GM19463 (cell line): Measurements from ENCODE around the gene PLEKHN1.
"Not testable (repeated sequence)": the region's sequence is repeated elsewhere in the genome, so short reads cannot be mapped to it uniquely, and the experiment has no call there.

ENCODE experiments used
- ATAC-seq: cut with Tn5 transposase; IDR thresholded peaks from one replicate; pipeline ENCODE4 v1.9.1; 2021; ENCODE audit warnings: mild to moderate bottlenecking, moderate library complexity; ENCODE audit not compliant: unreplicated experiment

PLEKHN1 gene

DNA sequence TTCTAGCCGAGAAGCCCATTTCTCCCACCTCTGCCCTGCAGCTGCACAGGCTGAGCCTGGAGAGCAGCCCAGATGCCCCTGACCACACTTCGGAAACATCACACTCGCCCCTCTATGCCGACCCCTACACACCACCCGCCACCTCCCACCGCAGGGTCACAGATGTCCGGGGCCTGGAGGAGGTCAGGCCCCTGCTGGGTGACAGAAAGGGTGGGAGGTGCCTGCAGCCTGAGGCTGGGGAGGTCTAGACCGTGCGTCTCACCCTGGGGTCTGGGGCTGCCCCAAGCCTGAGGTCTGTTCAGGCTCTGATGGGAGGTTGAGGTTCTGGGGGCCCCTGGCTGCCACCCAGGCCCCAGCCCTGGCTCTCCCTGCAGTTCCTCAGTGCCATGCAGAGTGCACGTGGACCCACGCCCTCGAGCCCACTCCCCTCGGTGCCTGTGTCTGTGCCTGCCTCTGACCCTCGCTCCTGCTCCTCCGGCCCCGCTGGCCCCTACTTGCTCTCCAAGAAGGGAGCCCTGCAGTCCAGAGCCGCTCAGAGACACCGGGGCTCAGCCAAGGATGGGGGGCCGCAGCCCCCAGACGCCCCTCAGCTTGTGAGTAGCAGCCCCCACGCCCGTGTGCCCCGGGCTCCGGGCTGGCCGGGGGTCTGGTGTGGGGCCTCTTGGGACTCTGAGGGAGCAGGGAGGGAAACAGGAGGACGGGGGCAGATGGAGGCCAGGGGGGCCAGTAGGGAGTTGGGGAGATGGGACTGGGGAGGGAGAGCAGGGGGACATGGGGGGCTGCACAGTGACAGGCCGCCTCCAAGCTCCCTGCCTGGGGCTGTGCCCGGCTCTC lies 7.4 kb downstream of the PLEKHN1 start:
- ATAC-seq = no peak

DNA sequence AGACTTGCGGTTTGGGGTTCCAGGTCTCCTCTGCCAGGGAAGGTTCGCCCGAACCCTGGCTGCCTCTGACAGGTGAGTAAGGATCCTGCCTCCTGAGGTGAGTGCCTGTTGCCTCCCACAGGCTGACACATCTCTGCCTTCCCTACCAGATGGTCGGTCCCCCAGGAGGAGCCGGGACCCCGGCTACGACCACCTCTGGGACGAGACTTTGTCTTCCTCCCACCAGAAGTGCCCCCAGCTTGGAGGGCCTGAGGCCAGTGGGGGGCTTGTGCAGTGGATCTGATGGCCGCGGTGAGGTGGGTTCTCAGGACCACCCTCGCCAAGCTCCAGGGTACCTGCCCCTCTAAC lies 8.0 kb downstream of the PLEKHN1 start:
- no peak for ATAC-seq

DNA sequence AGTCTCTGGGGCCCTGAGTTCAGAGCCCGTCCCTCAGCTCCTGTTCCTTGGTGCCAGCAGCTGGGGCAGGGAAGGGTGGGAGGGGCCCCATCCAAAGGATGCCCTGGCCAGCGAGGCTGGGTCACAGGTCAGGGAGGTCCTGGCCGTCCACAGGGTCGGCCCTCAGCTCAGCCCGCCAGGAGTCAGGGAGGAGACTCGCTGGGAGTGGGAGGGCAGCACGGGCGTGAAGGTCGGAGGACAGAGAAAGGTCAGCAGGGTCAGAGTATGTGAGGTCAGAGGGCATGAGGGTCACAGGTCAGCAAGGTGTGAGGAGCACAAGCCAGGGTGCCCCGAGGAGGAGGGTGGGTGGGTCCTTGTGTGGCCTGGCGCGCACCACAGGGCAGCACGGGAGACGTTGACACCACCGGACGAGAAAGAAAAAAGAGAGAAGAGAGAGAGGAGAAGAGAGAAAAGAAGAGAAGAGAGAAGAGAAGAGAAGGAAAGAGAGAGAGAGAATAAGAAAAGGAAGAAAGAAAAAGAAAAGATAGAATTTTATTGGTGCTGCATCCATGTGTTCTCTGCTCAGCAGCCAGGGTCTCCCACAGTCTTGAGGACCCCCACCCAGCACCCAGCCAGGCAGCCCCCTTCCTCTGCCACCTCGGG lies 8.5 kb downstream of the PLEKHN1 start:
- no peak for ATAC-seq

DNA sequence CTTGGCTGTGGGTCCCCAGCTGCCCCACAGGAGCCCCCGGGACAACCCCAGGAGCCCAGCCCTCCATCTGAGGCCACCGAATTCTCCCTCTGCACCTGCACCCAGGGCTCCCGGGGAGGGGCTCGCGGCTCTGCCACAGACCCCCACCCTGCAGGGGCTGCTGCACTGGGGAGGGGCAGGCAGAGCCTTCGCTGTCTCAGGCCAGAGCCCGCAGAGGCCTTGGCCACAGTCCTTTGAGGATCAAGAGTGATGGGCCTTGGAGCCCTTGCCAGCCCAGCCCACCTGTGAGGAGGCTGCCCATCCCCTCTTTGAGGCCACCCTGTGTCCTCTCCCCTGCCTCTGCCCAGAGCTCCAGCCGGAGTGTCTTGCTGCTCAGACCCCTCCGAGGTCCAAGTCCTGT lies 9.1 kb downstream of the PLEKHN1 start:
- no peak for ATAC-seq

DNA sequence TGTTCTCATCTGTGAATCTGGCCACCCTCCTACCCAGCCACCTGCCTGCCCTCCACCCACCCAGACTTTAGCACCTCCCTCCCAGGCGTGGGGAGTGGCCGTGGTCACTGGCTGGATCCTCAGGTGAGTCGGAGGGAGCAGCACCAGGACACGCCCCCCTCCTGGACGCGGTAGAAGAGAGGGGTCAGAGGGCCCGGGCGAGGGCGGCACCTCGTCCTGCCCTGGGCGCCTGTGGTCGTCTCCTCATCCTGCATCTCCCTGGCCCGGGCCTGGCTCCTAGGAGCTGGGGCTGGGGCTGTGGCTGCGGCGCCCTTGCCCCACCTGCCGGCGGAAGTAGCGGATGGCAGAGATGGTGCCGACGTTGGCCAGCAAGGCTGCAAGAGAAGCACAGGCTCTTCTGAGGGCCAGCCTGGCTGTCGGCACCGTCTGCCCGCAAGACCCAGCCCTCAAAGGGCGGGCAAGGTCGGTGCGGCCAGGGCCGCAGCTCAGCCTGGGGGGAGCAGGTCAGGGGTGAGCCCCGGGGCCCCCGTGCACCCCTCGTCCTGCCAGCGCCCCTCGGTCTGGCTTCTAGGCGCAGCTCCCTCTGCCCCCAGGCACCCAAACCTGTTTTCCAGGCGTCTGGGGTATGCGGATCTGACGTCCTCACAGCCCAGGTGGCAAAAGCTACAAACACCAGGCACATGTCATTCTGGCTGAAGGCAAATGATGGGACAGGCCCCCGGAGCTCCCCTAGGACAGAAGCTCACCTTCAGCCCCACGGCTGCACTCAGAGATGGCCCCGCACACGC lies 9.8 kb downstream of the PLEKHN1 start:
- no peak for ATAC-seq

DNA sequence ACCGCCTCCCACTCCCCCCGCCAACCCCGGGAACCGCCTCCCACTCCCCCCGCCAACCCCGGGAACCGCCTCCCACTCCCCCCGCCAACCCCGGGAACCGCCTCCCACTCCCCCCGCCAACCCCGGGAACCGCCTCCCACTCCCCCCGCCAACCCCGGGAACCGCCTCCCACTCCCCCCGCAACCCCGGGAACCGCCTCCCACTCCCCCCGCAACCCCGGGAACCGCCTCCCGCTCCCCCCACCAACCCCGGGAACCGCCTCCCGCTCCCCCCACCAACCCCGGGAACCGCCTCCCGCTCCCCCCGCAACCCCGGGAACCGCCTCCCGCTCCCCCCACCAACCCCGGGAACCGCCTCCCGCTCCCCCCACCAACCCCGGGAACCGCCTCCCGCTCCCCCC lies 10.5 kb downstream of the PLEKHN1 start:
- ATAC-seq = not testable (repeated sequence)

DNA sequence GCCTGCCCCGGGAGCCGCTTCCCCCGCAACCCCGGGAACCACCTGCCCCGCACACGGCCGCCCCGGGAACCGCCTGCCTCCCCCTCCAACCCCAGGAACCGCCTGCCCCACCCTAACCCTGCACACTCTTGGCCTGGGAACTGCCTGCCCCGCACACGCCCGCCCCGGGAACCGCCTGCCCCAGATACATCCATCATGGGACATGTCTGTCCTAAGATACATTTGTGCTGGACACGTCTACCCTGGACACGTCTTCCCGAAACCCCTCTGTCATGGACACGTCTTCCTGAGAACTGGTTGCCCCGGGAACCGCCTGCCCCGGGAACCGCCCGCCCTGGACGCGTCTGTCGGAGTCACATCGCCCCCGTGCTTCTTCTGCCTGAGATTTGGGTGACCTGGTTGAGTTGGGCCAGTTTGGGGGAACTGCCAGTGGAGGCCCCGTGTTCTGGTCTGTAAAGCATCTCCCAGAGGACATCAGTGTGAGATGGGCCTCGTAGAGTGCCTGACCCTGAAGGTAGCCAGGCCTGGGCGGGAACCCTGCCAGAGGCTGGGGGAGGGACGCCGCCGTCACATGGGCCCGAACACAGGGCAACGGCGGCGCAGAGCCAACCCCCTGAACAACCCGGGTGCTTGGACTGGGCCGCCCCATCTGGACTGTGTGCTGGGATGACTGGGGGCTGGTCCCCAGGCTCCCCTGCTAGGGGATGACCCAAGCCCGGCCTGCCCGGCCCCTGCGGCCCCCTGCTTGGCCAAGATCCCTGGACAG lies 12.0 kb downstream of the PLEKHN1 start:
- ATAC-seq = no peak

DNA sequence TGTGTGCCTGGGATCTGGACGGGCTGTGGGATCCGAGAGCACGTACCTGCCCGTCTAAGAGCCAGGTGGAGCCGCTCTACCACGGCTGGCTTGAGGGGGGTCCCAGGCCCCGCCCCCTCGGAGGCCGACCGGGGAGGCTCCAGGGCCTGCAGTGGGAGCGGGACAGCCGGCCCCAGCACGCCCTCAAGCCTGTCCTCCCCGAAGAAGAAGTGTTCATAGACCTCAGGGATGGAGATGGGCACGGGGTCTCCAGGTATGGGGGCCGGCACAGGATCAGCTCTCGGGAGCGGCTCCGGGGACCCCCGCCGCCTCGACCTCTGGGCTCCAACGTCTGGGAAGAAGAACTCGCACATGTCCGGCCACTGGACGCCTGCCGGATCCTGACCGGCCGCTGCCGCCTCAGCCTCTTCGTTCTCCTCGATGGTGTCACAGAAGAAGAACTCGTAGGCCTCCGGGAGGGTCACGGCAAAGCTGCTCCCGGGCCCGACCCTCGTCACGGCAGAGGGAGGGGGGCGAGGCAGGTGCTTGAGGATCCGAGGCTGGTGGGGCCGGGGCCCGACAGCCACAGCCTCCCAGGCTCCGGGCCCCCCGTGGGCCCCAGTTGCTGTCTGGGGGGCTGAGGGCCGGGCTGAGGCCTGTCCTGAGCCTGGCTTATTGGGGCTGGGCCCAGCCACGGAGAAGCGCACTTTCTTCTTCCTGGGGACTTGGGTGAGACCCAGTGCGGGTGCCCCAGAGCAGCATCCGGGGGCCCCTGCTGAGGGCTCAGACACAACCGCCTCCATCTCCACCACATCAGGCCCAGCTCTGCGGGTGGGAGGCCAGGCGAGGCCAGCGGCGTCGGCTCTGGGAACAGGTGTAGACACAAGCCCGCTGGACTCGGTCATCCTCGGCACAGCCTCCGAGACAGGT lies 12.8 kb downstream of the PLEKHN1 start:
- ATAC-seq = no peak

DNA sequence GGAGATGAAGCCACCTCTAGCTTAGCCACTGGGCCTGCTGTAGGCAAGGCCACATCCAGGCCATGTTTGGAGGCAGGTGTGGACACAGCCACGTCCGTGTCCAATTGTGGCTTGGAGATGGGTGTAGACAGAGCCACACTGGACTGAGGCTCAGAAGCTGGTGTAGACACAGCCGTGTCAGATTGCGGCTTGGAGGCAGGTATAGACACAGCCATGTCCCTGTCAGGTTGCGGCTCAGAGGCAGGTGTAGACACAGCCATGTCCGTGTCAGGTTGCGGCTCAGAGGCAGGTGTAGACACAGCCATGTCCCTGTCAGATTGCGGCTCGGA lies 13.4 kb downstream of the PLEKHN1 start:
- ATAC-seq = no peak

DNA sequence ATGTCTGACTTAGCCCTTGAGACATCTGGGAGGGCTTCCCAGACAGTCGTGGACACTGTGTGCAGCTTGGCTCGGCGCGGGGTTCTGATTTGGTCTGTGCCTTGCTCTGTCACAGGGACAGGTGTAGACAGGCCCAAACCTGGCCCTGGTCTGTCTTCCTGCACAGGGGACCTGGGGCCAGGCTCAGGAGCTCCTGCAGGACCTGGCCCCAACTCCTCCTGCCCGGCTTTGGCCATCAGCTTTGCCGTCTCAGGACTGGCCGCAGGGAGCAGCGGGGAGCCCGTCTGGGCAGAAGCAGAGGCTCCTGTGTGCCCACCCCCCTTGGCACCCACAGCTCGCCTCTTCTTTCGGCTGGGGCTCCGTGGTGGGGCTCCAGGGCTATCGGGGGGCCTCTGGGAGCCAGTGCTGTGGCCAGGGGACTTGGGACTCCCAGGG lies 13.9 kb downstream of the PLEKHN1 start:
- no peak for ATAC-seq

DNA sequence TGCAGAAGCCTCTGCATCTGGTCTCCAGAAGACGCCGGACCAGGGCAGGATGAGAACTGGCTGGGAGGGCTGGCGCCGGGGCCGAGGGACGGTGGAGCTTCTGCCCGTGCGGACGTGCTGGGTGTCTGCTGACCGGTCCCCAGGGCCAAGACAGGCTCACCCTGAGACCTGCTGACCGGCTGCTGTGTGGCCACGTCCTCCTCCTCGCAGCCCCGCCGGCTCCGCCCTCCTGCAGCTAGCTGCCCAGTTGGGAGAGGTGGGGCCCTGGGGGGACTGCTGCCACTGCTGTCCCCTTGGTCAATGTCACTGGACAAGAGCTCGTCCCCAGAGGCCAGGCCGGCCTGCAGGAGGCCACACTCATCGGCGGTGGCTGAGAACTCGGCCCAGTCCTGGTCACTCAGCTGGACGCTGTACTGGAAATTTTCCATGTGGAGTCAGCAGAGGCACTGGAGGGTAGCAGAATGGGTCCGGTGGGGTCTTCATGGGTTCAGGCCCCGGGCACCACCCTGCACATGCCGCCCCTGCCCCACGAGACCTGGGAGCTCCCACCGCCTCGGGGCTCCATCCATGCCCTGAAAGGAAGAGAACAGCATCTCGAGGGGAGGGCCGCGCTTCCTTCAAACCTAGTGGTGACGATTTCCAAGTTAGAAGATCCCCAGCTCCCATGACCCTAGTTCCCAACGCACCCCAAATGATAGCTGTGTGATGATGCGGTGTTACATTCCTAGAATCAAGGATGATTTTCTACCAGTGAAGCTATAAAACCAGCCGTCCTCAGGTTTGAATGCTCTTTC lies 14.5 kb downstream of the PLEKHN1 start:
- ATAC-seq = no peak

DNA sequence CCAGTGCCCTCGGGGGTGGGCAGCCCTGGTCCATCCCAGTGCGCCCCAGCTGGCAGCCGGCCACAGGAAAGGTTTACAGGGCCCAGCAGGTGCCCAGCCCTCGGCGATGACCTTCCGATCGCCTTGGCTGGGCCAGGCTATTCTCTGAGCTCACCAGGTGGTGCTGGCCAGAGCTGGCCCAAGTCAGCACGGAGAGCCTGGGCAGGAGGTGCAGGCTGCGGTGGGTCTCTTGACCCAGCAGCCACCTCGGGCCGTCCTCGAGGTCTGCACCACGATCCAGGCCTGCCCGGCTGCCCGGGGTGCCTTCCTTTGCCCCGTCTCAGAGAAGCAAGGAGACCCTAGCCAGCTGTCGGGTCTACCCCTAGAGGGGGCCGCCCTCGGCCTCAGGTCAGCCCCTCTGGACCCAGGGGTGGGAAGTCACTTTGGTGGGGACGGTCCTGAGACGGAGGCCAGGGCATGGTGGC lies 15.2 kb downstream of the PLEKHN1 start:
- ATAC-seq = no peak

DNA sequence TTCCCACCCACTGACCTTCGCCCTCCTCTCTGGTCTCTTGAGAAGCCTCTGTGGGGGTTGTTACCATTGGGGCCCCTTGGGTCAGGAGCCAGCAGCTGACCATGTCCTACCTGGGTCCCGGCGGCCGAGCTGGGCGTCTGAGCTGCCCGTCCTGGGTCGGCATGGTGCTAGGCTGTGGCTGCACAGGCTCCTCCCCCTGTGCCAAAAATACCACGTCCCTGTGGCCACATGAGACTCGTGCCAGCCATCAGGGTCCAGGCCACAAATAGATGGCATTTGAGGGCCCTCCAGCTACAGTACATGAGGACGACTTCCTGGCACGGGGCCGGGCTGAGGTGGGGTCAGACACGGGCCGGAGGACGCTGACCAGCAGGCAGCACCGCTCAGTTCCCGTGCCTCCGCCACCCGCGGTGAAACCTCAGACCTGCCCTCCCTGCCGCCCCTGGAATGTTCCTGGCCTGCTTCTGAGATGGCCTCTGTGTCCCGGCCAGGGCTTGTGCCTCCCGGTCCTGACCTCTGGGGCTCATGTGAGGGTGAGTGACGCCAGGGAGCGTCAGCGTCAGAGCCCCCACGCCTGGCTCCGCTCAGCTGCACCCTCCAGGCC lies 15.8 kb downstream of the PLEKHN1 start, which contains the start of gene PERM1:
Gene PERM1 (minus strand): TSS at position 139 of the 604 bp plus-strand sequence. CDS start 1,064 bp downstream, outside the sequence.
- no peak for ATAC-seq

DNA sequence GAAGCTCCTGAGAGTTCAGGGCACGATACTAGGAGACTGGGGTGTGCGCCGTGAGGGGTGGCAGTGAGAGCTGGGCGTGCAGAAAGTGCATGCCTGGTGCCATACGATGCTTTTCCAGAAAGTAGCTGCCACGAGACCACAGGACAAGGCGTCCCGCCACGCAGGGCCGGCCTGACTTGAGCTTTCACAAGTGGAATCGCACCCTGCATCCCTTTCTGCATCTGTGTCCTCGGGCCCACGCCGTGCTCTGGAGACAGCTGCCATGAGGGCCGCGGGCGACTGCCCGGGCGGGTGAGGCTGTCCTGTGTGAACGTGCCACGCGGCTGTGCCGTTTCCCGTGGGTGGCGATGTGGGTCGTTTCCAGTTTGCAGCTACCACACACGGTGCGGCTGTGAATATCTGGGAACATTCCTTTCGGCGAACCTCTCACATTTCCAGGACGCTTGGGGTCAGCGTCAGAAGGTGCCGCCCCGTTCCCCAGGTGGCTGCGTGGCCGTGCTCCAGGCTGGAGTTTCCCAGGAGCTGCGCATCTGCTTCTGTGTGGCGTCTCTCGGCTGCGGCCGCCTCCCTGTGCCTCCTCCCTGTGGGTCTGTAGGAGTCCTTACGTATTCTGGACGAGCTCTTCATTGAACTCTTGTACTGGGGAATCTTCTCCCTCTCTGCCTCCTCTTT lies 16.6 kb downstream of the PLEKHN1 start:
- no peak for ATAC-seq

DNA sequence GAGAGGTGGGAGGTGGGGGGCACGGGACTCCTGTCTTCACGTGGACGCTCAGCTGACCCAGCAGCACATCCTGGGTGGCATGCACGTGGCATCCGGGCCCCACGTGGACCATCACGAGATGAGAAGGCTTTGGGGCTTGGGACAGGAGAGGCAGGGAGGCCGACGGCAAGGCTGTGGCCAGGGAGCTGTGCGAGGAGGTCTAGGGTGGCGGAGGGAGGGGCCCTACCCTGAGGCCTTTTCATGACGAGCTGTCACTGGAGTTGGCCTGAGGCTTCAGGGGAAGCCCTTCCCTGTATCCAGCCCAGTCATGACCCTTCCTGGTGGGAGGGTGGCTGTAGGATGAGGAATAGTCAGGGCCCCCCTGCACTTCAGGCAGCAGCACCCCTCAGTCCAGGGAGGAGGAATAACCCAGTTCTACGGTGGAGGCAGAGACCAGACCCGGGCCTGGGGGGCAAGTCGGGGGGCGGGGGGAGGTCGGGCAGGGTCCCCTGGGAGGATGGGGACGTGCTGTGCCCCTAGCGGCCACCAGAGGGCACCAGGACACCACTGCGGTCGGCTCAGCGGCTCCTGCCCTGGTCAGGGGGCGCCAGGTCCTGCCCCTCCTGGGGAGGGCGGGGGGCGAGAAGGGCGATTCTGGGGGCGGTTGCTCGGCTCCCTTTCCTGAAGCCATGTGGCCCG lies 17.7 kb downstream of the PLEKHN1 start:
- no peak for ATAC-seq

DNA sequence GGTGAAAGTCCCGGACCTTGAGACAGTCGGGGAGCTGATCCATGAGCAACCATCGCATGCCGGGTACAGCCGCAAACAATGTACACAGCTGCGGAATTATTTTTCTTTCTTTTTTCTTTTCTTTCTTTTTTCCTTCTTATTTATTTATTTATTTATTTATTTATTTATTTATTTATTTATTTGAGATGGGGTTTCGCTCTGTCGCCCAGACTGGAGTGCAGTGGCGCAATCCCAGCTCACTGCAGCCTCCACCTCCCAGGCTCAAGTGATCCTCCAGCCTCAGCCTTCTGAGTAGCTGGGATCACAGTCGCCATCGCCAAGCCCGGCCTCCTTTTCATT lies 18.2 kb downstream of the PLEKHN1 start:
- ATAC-seq = no peak

DNA sequence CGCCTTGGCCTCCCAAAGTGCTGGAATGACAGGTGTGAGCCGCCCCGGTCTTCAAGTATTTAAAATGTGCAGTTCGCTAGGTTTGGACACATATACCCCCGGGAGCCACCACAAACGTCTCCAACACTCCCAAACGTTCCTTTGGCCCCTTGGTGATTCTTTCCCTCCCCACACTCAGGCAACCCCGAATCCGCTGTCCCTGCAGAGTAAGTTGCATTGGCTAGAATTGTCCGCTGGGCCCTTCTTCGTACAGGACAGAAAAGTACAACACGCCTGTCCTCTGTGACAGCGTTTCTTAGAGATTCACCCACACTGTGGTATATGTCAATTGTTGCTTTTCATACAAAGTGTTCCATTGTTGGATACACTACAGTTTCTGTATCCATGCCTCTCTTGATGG lies 18.8 kb downstream of the PLEKHN1 start:
- no peak for ATAC-seq

DNA sequence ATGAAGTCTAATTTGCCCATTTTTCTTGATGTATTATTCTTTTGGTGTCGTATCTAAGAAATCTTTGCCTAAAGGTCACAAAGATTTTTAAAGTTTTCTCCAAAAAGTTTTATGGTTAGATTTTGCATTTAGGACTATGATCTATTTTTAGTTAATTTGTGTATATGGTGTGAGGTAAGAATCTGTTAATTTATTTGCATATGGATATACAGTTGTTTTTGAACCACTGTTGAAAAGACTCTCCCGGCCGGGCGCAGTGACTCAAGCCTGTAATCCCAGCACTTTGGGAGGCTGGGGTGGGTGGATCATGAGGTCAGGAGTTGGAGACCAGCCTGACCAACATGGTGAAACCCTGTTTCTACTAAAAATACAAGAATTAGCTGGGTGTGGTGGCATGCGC lies 21.8 kb downstream of the PLEKHN1 start:
- not testable (repeated sequence) for ATAC-seq
